Stimulated activated CD4-positive, alpha-beta T cell treated with anti-CD3 and anti-CD28 coated beads, Interleukin-2, amount 100 ng/mL, for 48 hours (primary cell): ENCODE measurements around the gene NAA16.
"Not testable (repeated sequence)": the region's sequence is repeated elsewhere in the genome, so short reads cannot be mapped to it uniquely, and the experiment has no call there.

Experiments used
- DNase-seq, 2 donors: peaks; one replicate each; pipeline ENCODE4 v3.0.0-alpha.2; 2020

NAA16 gene

GRCh38 chr13:41310963-41311405 lies at the start of gene NAA16:
Gene NAA16 (plus strand): TSS chr13:41311267. CDS start chr13:41311529, 262 bp downstream.
- peak; percentile 96 to 97 for DNase-seq

DNA sequence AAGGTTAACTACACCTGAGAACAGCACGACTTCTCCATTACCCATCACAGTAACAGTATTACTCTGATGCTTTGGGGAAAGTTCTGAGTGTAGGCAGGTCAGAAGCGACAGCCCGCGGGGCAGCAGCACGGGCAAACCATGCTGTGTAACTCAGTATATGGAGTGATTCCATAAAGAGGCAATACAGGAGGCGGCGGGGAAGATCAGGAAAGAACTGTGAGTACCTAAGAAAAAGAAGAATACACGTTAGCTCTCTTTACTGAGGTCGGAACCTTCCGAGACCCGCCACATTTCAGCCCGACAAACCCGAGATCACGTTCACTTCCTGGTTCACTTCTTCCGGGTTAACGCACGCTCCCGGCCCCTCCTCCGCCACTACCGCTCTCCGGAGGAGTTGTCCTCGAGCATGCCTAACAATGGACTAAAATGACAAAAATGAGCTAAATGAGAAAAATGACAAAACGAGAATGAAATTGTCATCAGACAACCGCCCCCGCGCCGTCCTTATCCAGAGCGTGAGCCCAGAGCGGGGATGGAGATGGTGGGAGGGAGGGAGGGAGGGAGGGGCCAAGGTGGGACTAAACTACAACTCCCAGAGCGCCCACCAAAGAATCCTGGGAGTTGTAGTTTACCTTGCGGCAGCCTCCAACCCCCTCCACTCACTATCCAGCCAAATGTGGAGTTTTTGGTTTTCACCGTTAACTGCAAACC lies 47.7 kb upstream of the NAA16 start, which contains the start of gene MTRF1:
Gene MTRF1 (minus strand): TSS at position 316 of the 711 bp plus-strand sequence. CDS start 2,669 bp downstream, outside the sequence.
- DNase-seq = peak; percentile 65 to 67

- DNase-seq = no peak
Observed at GRCh38 chr13:41267106-41267505, 44.0 kb upstream of the NAA16 start.

- DNase-seq = no peak
Observed at GRCh38 chr13:41268764-41269163, 42.3 kb upstream of the NAA16 start.

- DNase-seq = no peak
Observed at GRCh38 chr13:41271456-41272285, 39.4 kb upstream of the NAA16 start.

DNA sequence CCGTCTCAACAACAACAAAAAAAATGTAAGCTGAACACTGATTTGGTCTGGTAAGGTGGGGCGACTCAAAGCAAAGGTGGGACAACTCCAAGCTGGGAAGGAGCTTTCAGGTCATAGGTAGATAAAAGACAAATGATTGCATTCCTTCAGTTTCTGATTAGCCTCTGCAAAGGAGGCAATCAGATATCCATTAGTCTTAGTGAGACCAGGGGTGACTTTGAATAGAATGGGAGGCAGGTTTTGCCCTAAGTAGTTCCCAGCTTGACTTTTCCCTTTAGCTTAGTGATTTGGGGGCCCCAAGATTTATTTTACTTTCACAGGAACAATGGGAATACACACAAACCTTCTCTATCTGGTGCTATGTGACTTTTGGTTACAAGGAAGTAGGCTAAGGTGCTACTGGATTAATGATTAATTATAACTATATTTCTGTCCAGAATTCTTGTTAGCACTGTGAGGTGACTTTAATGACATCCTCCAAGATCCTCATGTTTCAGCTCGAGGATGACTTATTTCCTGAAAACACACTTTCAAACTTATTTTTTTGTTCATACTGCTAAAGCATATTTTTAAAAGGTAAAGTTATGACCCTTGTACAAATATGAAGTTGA lies 37.1 kb upstream of the NAA16 start:
- no peak for DNase-seq

- DNase-seq = no peak
Observed at GRCh38 chr13:41274881-41275280, 36.2 kb upstream of the NAA16 start.

- no peak for DNase-seq
Observed at GRCh38 chr13:41276824-41277223, 34.2 kb upstream of the NAA16 start.

- not testable (repeated sequence) for DNase-seq
Observed at GRCh38 chr13:41279156-41279555, 31.9 kb upstream of the NAA16 start.

DNA sequence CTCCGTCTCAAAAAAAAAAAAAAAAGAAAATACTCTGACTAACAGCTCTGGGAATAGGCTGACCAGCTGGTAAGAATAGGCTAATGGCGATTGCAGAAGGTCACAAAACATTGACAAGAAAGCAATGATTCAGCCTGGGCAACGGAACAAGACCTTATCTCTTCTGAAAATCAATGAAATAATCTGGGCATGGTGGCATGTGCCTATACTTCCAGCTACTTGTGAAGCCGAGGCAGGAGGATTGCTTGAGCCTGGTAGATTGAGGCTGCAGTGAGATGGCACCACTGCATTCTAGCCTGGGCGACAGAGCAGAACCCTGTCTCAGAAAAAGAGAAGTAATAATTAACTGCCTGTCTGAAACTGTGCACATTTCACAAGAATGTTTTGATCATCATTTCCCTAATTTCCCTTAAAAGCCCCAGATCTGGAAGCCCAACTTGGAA lies 28.9 kb upstream of the NAA16 start:
- DNase-seq = no peak

DNA sequence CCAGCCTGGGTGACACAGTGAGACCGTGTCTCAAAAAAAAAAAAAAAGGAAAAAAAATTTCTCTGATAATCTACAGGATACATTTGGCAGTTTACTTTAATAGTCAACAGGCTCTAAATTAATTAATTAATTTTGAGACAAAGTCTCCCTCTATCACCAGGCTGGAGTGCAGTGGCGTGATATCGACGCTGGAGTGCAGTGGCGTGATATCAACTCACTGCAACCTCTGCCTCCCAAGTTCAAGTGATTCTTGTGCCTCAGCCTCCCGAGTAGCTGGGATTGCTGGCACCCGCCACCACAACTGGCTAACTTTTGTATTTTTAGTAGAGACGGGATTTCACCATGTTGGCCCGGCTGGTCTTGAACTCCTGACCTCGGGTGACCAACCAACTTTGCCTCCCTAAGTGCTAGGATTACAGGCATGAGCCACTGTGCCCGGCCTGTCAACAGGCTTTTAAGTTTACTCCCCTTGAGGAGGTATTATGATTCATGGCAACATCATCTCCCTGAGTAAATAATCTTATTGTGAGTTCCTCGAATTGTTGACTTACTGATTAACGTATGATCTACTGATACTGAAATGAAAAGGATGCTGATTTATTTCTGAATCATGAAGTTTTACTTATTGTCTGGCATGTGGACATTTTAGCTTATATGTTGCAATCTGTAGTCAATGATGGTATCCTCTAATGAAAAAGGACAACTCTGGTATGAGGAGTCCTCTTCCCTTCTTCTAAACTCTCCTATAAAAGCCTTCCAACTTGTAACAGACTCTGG lies 26.4 kb upstream of the NAA16 start:
- DNase-seq = no peak

DNA sequence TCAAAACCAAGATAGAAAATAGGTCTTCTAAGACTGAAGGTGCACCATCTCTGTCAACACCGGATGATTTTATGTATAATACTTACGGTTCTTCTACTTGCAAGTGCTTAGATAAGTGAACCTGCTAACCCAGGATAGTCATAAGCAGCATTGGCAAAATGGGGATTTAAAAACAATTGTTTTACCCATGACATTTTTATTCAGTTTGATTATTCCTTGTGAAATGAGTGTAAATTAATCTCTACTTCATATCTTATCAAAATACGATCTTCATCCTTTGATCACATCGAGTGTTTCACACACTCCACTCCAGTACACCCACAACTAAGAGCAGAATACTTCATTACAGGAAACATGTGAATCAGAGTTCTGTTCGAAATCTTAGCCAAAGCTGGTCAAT lies 24.7 kb upstream of the NAA16 start:
- no peak for DNase-seq

DNA sequence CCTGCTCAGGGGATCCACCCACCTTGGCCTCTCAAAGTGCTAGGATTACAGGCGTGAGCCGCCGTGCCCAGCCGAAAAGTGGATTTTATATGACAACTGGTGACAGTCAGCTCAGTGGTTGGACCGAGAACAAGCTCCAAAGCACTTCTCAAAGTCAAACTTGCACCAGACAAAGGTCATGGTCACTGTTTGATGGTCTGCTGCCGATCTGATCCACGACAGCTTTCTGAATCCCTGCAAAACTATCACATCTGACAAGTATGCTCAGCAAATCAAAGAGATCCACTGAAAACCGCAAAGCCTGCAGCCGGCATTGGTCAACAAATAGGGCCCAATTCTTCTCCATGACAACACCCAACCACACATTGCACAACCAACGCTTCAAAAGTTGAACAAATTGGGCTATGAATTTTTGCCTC lies 21.6 kb upstream of the NAA16 start:
- DNase-seq = no peak

DNA sequence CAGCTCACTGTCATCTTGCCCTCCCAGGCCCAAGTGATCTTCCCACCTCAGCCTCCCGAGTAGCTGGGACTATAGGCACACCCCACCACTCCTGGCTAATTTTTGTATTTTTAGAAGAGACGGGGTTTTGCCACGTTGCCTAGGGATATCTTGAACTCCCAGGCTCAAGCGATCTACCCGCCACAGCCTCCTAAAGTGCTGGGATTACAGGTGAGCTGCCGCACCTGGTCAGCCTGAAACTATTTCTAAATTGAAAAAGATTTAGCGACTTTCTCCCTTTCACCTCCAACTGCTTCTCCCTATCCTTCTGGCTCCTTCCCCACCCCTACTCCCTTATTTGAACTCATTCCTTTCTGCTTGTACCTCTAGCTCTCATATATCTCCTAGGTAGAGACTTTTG lies 19.8 kb upstream of the NAA16 start:
- no peak for DNase-seq

GRCh38 chr13:41293272-41293671 lies 17.8 kb upstream of the NAA16 start:
- no peak for DNase-seq

- no peak for DNase-seq
Observed at GRCh38 chr13:41294914-41295313, 16.2 kb upstream of the NAA16 start.

DNA sequence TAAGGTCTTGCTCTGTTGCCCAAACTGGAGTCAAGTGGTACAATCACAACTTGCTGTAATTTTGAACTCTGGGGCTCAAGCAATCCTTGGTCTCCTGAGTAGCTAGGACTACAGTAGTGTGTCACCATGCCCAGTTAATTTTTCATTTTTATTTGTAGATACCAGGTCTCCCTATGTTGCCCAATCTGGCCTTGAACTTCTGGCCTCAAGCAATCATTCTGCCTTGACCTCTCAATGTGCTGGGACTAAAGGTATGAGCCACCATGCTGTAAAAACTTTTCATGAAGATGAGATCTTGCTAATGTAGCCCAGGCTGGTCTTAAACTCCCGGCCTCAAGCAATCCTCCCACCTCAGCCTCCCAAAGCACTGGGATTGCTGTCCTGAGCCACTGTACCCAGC lies 15.1 kb upstream of the NAA16 start:
- no peak for DNase-seq

- no peak for DNase-seq
Observed at GRCh38 chr13:41296879-41297646, 14.0 kb upstream of the NAA16 start.

GRCh38 chr13:41299316-41300094 lies 11.6 kb upstream of the NAA16 start:
- DNase-seq = no peak

DNA sequence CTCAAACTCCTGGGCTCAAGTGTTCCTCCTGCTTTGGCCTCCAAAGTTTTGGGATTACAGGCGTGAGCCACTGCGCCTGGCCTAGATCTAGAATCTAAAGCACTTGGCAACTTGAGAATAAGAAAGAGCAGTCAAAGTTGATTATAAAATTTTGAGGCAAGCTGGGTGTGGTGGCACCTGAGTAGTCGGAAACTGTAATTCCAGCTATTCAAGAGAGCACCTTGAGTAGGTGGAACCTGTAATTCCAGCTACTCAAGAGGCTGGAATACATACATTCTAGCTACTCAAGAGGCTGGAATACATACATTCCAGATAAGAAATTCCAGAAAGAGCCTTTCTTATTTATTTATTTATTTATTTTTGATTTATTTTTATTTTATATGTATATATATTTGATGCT lies 8.3 kb upstream of the NAA16 start:
- no peak for DNase-seq

DNA sequence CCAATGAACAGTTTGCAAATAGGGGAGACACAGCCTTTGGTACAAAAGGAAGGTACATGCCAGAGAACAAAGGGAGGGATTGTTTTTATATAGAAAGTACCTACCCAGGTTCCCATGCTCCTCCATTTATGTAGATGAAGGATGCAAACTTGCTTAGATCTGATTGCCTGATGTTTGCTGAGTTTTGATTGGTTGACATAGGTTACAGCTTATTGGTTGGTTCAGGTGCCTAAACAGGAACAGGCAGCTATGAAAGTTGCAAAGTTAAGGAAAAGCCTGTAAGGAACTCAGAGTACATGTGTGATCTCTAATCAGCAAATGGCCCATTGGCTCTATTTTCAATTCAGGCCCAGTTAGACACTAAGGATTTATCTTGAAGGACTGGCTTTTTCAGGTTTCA lies 6.5 kb upstream of the NAA16 start:
- no peak for DNase-seq
